ENCODE results near the gene MED13L. TPM values are rescaled to one million over a fixed set of nuclear protein-coding genes. Genes with fewer than 3 reads are reported as not detected.

MED13L gene
- polyA plus RNA-seq, 1 of the 3 experiments (the other 2 are of a cell fraction), result 17.1 TPM

GRCh38 chr12:116303066-116303465 lies 25.6 kb upstream of the MED13L start:
- Histone ChIP-seq H3K79me2 (ENCODE audit: insufficient read depth) (no peaks in the 10 kb centered on the region), H3K4me1 (ENCODE audit: control insufficient read depth in 1 of 2, insufficient read depth in 2 of 2, low read depth in 1 of 2, low read length in 1 of 2) (no peaks in the 10 kb centered on the region), H2AFZ (ENCODE audit: low read depth) (no peak overlapping the region), H3K27me3 (ENCODE audit: insufficient read depth) (no peaks in the 10 kb centered on the region), H3K9me2 (no peaks in the 10 kb centered on the region), H4K20me1 (ENCODE audit: insufficient read depth) (no peaks in the 10 kb centered on the region), H3K4me2 (no peak overlapping the region), H3K36me3 (replicated peaks in 1 of 2; ENCODE audit: control insufficient read depth in 1 of 2, insufficient read depth in 2 of 2, low read length in 1 of 2) (no peaks in the 10 kb centered on the region), H3K27ac (ENCODE audit: low read depth in 2 of 2, low read length in 1 of 2) (no peak overlapping the region), H3K9me3 (no peaks in the 10 kb centered on the region), H3F3A (replicated peaks; ENCODE audit: insufficient read depth) (no peaks in the 10 kb centered on the region), H3K9ac (no peak overlapping the region), H3K4me3 (ENCODE audit: low read depth in 2 of 2, low read length in 1 of 2) (no peak overlapping the region)
- ChIA-PET CTCF (no interaction called here), POLR2A (no interaction called here)
- WGBS (ENCODE audit: low lambda C conversion rate), result 67% methylated on average over 4 of the region's 4 CpGs
- TF ChIP-seq SIN3A (IDR thresholded peaks at IDR 0.05; ENCODE audit: borderline replicate concordance, low read depth, low read length) (no peak), RFX5 (IDR thresholded peaks at IDR 0.05; ENCODE audit: low read length) (no peak)
- TF ChIP-seq, protein P1, sequence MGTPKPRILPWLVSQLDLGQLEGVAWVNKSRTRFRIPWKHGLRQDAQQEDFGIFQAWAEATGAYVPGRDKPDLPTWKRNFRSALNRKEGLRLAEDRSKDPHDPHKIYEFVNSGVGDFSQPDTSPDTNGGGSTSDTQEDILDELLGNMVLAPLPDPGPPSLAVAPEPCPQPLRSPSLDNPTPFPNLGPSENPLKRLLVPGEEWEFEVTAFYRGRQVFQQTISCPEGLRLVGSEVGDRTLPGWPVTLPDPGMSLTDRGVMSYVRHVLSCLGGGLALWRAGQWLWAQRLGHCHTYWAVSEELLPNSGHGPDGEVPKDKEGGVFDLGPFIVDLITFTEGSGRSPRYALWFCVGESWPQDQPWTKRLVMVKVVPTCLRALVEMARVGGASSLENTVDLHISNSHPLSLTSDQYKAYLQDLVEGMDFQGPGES (IDR thresholded peaks at IDR 0.05; ENCODE audit: low read depth, low read length), result no peak
- DNase-seq, result no peak

- POLR2A ChIA-PET, result no interaction called here
- Histone ChIP-seq H3K4me1 (ENCODE audit: control insufficient read depth in 1 of 2, insufficient read depth in 2 of 2, low read depth in 1 of 2, low read length in 1 of 2) (no peaks in the 10 kb centered on the region), H3K79me2 (ENCODE audit: insufficient read depth) (no peaks in the 10 kb centered on the region), H3K27ac (ENCODE audit: low read depth in 2 of 2, low read length in 1 of 2) (no peak overlapping the region), H3K36me3 (replicated peaks in 1 of 2; ENCODE audit: control insufficient read depth in 1 of 2, insufficient read depth in 2 of 2, low read length in 1 of 2) (no peaks in the 10 kb centered on the region), H3F3A (replicated peaks; ENCODE audit: insufficient read depth) (no peaks in the 10 kb centered on the region), H3K27me3 (ENCODE audit: insufficient read depth) (no peaks in the 10 kb centered on the region), H4K20me1 (ENCODE audit: insufficient read depth) (no peaks in the 10 kb centered on the region), H3K9me2 (no peaks in the 10 kb centered on the region), H3K9ac (no peak overlapping the region), H2AFZ (ENCODE audit: low read depth) (no peak overlapping the region), H3K4me3 (ENCODE audit: low read depth in 2 of 2, low read length in 1 of 2) (no peak overlapping the region), H3K9me3 (no peaks in the 10 kb centered on the region), H3K4me2 (no peak overlapping the region)
- no peak for DNase-seq
- CTCF ChIA-PET, result no interaction called here
- 93% methylated on average over 23 of the region's 23 CpGs for WGBS (ENCODE audit: low lambda C conversion rate)
- no peak for TF ChIP-seq NFIC (IDR thresholded peaks at IDR 0.05; ENCODE audit: borderline replicate concordance)
- TF ChIP-seq SIN3A (IDR thresholded peaks at IDR 0.05; ENCODE audit: borderline replicate concordance, low read depth, low read length), result no peak
- no peak for TF ChIP-seq YY1 (IDR thresholded peaks at IDR 0.05; ENCODE audit: low read depth)
- TF ChIP-seq MEF2A (IDR thresholded peaks at IDR 0.05; ENCODE audit: borderline replicate concordance, low read depth), result no peak
- TF ChIP-seq FOXM1 (IDR thresholded peaks at IDR 0.05; ENCODE audit: low read depth), result no peak
- no peak for TF ChIP-seq TAF1 (IDR thresholded peaks at IDR 0.05; ENCODE audit: borderline replicate concordance, low read depth, low read length)
- TF ChIP-seq FOSL2 (IDR thresholded peaks at IDR 0.05; ENCODE audit: borderline replicate concordance, low read depth), result no peak
- no peak for TF ChIP-seq NRF1 (IDR thresholded peaks at IDR 0.05; ENCODE audit: low read depth, low read length)
- no peak for TF ChIP-seq EZH2phosphoT487 (IDR thresholded peaks at IDR 0.05; ENCODE audit: borderline replicate concordance, low read depth)
- TF ChIP-seq, protein P2, sequence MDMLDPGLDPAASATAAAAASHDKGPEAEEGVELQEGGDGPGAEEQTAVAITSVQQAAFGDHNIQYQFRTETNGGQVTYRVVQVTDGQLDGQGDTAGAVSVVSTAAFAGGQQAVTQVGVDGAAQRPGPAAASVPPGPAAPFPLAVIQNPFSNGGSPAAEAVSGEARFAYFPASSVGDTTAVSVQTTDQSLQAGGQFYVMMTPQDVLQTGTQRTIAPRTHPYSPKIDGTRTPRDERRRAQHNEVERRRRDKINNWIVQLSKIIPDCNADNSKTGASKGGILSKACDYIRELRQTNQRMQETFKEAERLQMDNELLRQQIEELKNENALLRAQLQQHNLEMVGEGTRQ (IDR thresholded peaks at IDR 0.05; ENCODE audit: borderline replicate concordance, low read depth, low read length), result no peak
- no peak for TF ChIP-seq FOXJ3 (CRISPR knock-in tag; IDR thresholded peaks at IDR 0.05)
- TF ChIP-seq, protein P3, sequence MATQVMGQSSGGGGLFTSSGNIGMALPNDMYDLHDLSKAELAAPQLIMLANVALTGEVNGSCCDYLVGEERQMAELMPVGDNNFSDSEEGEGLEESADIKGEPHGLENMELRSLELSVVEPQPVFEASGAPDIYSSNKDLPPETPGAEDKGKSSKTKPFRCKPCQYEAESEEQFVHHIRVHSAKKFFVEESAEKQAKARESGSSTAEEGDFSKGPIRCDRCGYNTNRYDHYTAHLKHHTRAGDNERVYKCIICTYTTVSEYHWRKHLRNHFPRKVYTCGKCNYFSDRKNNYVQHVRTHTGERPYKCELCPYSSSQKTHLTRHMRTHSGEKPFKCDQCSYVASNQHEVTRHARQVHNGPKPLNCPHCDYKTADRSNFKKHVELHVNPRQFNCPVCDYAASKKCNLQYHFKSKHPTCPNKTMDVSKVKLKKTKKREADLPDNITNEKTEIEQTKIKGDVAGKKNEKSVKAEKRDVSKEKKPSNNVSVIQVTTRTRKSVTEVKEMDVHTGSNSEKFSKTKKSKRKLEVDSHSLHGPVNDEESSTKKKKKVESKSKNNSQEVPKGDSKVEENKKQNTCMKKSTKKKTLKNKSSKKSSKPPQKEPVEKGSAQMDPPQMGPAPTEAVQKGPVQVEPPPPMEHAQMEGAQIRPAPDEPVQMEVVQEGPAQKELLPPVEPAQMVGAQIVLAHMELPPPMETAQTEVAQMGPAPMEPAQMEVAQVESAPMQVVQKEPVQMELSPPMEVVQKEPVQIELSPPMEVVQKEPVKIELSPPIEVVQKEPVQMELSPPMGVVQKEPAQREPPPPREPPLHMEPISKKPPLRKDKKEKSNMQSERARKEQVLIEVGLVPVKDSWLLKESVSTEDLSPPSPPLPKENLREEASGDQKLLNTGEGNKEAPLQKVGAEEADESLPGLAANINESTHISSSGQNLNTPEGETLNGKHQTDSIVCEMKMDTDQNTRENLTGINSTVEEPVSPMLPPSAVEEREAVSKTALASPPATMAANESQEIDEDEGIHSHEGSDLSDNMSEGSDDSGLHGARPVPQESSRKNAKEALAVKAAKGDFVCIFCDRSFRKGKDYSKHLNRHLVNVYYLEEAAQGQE (IDR thresholded peaks at IDR 0.05; ENCODE audit: low read depth, low read length), result no peak
- no peak for TF ChIP-seq TCF12 (IDR thresholded peaks at IDR 0.05)
- no peak for TF ChIP-seq MAX (IDR thresholded peaks at IDR 0.05; ENCODE audit: low read depth)
- TF ChIP-seq, protein P4, sequence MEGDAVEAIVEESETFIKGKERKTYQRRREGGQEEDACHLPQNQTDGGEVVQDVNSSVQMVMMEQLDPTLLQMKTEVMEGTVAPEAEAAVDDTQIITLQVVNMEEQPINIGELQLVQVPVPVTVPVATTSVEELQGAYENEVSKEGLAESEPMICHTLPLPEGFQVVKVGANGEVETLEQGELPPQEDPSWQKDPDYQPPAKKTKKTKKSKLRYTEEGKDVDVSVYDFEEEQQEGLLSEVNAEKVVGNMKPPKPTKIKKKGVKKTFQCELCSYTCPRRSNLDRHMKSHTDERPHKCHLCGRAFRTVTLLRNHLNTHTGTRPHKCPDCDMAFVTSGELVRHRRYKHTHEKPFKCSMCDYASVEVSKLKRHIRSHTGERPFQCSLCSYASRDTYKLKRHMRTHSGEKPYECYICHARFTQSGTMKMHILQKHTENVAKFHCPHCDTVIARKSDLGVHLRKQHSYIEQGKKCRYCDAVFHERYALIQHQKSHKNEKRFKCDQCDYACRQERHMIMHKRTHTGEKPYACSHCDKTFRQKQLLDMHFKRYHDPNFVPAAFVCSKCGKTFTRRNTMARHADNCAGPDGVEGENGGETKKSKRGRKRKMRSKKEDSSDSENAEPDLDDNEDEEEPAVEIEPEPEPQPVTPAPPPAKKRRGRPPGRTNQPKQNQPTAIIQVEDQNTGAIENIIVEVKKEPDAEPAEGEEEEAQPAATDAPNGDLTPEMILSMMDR (IDR thresholded peaks at IDR 0.05), result no peak
- no peak for TF ChIP-seq CHD2 (IDR thresholded peaks at IDR 0.05; ENCODE audit: low read length, partially characterized antibody)
- no peak for TF ChIP-seq GABPA (IDR thresholded peaks at IDR 0.05; ENCODE audit: low read depth)
- no peak for TF ChIP-seq ELF1 (IDR thresholded peaks at IDR 0.05)
These were observed 24.9 kb upstream of the MED13L start for GRCh38 chr12:116302166-116303058.

Measured in SK-N-SH (cell line).